Measurements from ENCODE around the gene SLC6A9.

GRCh38 chr1:44037154-44037553 is 5.9 kb upstream of the SLC6A9 start:
- TF ChIP-seq, protein P1, sequence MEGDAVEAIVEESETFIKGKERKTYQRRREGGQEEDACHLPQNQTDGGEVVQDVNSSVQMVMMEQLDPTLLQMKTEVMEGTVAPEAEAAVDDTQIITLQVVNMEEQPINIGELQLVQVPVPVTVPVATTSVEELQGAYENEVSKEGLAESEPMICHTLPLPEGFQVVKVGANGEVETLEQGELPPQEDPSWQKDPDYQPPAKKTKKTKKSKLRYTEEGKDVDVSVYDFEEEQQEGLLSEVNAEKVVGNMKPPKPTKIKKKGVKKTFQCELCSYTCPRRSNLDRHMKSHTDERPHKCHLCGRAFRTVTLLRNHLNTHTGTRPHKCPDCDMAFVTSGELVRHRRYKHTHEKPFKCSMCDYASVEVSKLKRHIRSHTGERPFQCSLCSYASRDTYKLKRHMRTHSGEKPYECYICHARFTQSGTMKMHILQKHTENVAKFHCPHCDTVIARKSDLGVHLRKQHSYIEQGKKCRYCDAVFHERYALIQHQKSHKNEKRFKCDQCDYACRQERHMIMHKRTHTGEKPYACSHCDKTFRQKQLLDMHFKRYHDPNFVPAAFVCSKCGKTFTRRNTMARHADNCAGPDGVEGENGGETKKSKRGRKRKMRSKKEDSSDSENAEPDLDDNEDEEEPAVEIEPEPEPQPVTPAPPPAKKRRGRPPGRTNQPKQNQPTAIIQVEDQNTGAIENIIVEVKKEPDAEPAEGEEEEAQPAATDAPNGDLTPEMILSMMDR (IDR thresholded peaks at IDR 0.05; ENCODE audit: low read depth, low read length, missing input control), result no peak
- no peak for TF ChIP-seq RAD21 (IDR thresholded peaks at IDR 0.05)
- TF ChIP-seq, protein P2, sequence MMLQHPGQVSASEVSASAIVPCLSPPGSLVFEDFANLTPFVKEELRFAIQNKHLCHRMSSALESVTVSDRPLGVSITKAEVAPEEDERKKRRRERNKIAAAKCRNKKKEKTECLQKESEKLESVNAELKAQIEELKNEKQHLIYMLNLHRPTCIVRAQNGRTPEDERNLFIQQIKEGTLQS (IDR thresholded peaks at IDR 0.05), result no peak
- TF ChIP-seq, protein P3, sequence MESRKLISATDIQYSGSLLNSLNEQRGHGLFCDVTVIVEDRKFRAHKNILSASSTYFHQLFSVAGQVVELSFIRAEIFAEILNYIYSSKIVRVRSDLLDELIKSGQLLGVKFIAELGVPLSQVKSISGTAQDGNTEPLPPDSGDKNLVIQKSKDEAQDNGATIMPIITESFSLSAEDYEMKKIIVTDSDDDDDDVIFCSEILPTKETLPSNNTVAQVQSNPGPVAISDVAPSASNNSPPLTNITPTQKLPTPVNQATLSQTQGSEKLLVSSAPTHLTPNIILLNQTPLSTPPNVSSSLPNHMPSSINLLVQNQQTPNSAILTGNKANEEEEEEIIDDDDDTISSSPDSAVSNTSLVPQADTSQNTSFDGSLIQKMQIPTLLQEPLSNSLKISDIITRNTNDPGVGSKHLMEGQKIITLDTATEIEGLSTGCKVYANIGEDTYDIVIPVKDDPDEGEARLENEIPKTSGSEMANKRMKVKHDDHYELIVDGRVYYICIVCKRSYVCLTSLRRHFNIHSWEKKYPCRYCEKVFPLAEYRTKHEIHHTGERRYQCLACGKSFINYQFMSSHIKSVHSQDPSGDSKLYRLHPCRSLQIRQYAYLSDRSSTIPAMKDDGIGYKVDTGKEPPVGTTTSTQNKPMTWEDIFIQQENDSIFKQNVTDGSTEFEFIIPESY (IDR thresholded peaks at IDR 0.05), result no peak

Data from liver (tissue), 3 donors.